VCaP (cell line): ENCODE results near the gene SNAI3.

Experiments used
- H3K27ac ChIP-seq: fragments of 450-650 bp; 2 replicates; pipeline ENCODE4 v1.5.1; 2017
- CTCF ChIP-seq: fragments of 450-650 bp; conservative IDR thresholded peaks from 2 replicates; pipeline ENCODE4 v1.5.1; 2017; ENCODE audit warnings: mild to moderate bottlenecking, moderate library complexity

Gene SNAI3

GRCh38 chr16:88732172-88732960, 46.1 kb upstream of the SNAI3 start:
- no peak for TF ChIP-seq CTCF
- no peak overlapping the region for H3K27ac ChIP-seq

DNA sequence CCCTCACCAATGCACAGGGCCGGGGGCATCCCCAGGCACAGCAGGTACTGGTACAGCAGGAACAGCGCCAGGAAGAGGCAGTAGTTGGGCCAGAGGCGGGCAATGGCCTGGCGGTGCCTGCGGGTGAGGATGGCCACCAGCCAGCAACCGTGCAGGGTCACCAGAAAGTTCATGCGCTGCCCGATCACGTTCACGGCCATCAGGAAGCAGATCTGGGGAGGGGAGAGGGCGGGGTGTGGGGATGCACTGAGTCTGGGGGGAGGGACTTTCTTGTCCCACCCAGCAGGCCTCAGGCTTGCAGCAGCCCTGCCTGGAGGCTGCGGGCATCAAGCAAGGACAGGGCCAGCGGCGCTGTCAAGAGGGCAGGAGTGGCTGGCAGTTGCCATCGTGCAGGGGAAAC, 45.4 kb upstream of the SNAI3 start:
- H3K27ac ChIP-seq: no peak overlapping the region
- TF ChIP-seq CTCF: no peak

- no peak for TF ChIP-seq CTCF
- no peak overlapping the region for H3K27ac ChIP-seq
Observed at GRCh38 chr16:88730632-88731607, 44.6 kb upstream of the SNAI3 start.

- no peak overlapping the region for H3K27ac ChIP-seq
- TF ChIP-seq CTCF: no peak
Observed at GRCh38 chr16:88727871-88728270, 41.6 kb upstream of the SNAI3 start.

DNA sequence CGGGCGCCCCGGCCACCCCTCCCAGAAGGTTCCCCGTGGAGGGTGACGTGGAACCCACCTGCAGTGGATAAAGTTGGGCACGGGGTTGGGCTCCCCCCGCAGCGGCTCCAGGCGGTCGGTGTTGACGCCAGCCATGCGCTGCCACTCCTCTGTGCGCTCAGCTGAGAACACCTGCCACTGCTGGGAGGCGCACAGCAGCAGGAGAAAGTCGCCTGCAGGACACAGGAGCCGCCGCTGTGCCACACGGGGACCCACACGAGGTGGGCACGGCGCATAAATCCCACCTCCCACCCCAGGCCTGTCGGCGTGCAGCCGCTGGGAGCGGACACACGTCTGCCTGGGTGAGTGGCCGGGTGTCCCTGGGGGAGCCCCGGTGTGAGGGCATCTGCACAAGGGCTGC, 40.7 kb upstream of the SNAI3 start:
- no peak for TF ChIP-seq CTCF
- no peak overlapping the region for H3K27ac ChIP-seq

- H3K27ac ChIP-seq: no peak overlapping the region
- no peak for TF ChIP-seq CTCF
Observed at GRCh38 chr16:88726408-88726749, 40.1 kb upstream of the SNAI3 start.

DNA sequence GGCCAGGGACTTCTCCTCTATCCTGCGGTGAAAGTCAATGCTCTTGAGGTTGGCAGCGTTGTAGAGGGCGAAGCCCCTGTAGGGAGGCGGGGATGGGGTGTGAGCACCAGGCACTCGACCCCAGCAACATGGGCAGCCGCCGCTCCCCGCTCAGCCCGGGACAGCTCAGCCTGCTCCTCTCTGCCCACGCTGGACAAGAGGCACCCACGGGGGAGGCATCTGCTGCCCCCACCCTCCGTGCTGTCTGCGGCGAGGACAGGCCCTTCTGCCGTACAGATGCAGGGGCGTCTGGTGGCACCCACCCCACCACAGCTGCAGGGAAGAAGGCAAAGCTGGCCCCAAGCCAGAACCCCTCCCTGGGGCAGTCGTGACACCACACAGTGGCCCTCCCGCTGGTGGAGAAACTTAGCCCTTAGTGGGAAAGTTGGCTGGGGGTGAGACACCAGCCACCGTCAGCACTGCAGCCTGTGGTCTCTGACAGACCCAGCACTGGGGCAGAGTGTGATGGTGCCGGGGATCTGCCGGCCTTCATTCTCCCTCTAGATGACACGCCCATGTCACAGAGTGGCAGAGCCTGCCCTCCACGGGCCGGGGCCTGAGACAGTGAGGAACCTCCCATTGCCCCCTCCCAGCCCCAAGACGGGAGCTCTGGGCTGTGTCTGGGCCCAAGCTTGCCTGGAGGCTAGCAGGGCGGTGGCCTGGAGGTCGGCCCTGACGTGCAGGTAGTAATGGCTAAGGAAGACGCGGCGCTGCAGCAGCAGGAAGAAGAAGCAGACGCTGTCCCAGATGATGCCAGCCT, 39.5 kb upstream of the SNAI3 start:
- no peak for TF ChIP-seq CTCF
- H3K27ac ChIP-seq: no peak overlapping the region
